ENCODE results near the gene EXOSC10. TPM values are rescaled to one million over a fixed set of nuclear protein-coding genes. Genes with fewer than 3 reads are reported as not detected.

EXOSC10 gene
- total and polyA plus RNA-seq, 2 of the 13 experiments (the other 11 are each of a cell fraction or from before 2014, with no cell fraction given) = 48.4 to 67.6 TPM

DNA sequence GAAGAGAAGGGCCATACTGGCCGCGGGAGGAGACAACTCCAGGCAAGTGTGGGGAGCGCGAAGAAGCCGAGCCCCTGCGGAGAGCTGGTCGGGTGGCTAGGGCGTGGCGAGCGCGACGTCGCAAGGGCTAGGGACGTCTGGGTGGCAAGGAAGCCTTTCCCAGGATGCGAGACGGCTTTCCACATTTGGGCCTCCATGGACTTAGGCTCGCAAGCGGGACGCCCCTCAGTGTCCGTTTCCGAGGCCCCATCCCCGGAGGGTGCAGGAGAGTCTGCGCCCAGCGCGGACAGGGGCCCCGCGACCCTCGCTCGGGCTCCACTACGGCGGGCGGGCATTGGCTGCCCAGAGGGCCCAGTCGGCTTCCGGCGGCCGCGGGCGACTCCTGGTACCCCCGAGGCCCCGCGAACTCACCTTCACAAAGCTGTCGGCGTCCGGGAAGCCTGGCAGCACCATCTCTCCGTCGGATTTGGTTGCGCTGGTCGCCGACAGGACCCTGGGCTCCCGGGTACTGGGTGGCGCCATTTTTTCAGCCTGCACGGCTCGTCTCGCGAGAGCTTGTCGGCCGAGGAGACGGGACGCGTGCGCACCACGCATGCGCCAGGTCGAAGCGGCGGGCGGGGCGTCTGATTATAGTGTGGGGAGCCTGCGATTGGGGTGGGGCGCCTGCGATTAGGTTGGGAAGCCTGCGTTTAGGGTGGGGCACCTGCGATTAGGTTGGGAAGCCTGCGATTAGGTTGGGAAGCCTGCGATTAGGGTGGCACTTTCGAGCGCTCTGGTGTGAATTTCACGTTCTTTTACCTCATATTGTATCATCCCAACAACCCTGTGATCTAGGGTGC is at the start of gene EXOSC10 (continued):
- TF ChIP-seq, protein P1, sequence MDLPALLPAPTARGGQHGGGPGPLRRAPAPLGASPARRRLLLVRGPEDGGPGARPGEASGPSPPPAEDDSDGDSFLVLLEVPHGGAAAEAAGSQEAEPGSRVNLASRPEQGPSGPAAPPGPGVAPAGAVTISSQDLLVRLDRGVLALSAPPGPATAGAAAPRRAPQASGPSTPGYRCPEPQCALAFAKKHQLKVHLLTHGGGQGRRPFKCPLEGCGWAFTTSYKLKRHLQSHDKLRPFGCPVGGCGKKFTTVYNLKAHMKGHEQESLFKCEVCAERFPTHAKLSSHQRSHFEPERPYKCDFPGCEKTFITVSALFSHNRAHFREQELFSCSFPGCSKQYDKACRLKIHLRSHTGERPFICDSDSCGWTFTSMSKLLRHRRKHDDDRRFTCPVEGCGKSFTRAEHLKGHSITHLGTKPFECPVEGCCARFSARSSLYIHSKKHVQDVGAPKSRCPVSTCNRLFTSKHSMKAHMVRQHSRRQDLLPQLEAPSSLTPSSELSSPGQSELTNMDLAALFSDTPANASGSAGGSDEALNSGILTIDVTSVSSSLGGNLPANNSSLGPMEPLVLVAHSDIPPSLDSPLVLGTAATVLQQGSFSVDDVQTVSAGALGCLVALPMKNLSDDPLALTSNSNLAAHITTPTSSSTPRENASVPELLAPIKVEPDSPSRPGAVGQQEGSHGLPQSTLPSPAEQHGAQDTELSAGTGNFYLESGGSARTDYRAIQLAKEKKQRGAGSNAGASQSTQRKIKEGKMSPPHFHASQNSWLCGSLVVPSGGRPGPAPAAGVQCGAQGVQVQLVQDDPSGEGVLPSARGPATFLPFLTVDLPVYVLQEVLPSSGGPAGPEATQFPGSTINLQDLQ (CRISPR knock-in tag; IDR thresholded peaks at IDR 0.05) = 0 out of 2 replicates have a peak, but pooled peaks have one; percentile 57
- TF ChIP-seq PCBP1 (IDR thresholded peaks at IDR 0.05; ENCODE audit: borderline replicate concordance, low read depth, low read length) (no peak), TOPORS (CRISPR knock-in tag; IDR thresholded peaks at IDR 0.05) (no peak), ZNF382 (CRISPR knock-in tag; IDR thresholded peaks at IDR 0.05; ENCODE audit: borderline replicate concordance) (no peak), TAF1 (CRISPR knock-in tag; IDR thresholded peaks at IDR 0.05) (peak; percentile 97), ETV6 (CRISPR knock-in tag; conservative IDR thresholded peaks at IDR 0.05) (peak; percentile 30; the same call in 1 of the 2 replicates), ZNF841 (CRISPR knock-in tag; IDR thresholded peaks at IDR 0.05; ENCODE audit: borderline replicate concordance) (no peak), ZNF263 (CRISPR knock-in tag; IDR thresholded peaks at IDR 0.05) (peak; percentile 56), THAP11 (CRISPR knock-in tag; IDR thresholded peaks at IDR 0.05) (peak; percentile 69), ZNF629 (CRISPR knock-in tag; conservative IDR thresholded peaks at IDR 0.05) (0 out of 2 replicates have a peak, but pooled peaks have one; percentile 37)
- TF ChIP-seq, protein P2, sequence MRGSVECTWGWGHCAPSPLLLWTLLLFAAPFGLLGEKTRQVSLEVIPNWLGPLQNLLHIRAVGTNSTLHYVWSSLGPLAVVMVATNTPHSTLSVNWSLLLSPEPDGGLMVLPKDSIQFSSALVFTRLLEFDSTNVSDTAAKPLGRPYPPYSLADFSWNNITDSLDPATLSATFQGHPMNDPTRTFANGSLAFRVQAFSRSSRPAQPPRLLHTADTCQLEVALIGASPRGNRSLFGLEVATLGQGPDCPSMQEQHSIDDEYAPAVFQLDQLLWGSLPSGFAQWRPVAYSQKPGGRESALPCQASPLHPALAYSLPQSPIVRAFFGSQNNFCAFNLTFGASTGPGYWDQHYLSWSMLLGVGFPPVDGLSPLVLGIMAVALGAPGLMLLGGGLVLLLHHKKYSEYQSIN (CRISPR knock-in tag; IDR thresholded peaks at IDR 0.05; ENCODE audit: borderline replicate concordance) = no peak
- TF ChIP-seq, protein P3, sequence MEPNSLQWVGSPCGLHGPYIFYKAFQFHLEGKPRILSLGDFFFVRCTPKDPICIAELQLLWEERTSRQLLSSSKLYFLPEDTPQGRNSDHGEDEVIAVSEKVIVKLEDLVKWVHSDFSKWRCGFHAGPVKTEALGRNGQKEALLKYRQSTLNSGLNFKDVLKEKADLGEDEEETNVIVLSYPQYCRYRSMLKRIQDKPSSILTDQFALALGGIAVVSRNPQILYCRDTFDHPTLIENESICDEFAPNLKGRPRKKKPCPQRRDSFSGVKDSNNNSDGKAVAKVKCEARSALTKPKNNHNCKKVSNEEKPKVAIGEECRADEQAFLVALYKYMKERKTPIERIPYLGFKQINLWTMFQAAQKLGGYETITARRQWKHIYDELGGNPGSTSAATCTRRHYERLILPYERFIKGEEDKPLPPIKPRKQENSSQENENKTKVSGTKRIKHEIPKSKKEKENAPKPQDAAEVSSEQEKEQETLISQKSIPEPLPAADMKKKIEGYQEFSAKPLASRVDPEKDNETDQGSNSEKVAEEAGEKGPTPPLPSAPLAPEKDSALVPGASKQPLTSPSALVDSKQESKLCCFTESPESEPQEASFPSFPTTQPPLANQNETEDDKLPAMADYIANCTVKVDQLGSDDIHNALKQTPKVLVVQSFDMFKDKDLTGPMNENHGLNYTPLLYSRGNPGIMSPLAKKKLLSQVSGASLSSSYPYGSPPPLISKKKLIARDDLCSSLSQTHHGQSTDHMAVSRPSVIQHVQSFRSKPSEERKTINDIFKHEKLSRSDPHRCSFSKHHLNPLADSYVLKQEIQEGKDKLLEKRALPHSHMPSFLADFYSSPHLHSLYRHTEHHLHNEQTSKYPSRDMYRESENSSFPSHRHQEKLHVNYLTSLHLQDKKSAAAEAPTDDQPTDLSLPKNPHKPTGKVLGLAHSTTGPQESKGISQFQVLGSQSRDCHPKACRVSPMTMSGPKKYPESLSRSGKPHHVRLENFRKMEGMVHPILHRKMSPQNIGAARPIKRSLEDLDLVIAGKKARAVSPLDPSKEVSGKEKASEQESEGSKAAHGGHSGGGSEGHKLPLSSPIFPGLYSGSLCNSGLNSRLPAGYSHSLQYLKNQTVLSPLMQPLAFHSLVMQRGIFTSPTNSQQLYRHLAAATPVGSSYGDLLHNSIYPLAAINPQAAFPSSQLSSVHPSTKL (CRISPR knock-in tag; IDR thresholded peaks at IDR 0.05) = peak; percentile 51; the same call in 1 of the 2 replicates
- TF ChIP-seq, protein P4, sequence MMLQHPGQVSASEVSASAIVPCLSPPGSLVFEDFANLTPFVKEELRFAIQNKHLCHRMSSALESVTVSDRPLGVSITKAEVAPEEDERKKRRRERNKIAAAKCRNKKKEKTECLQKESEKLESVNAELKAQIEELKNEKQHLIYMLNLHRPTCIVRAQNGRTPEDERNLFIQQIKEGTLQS (CRISPR knock-in tag; IDR thresholded peaks at IDR 0.05) = peak; percentile 17; the same call in 1 of the 2 replicates
- TF ChIP-seq, protein P5, sequence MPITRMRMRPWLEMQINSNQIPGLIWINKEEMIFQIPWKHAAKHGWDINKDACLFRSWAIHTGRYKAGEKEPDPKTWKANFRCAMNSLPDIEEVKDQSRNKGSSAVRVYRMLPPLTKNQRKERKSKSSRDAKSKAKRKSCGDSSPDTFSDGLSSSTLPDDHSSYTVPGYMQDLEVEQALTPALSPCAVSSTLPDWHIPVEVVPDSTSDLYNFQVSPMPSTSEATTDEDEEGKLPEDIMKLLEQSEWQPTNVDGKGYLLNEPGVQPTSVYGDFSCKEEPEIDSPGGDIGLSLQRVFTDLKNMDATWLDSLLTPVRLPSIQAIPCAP (CRISPR knock-in tag; IDR thresholded peaks at IDR 0.05; ENCODE audit: low read depth) = no peak
- TF ChIP-seq, protein P6, sequence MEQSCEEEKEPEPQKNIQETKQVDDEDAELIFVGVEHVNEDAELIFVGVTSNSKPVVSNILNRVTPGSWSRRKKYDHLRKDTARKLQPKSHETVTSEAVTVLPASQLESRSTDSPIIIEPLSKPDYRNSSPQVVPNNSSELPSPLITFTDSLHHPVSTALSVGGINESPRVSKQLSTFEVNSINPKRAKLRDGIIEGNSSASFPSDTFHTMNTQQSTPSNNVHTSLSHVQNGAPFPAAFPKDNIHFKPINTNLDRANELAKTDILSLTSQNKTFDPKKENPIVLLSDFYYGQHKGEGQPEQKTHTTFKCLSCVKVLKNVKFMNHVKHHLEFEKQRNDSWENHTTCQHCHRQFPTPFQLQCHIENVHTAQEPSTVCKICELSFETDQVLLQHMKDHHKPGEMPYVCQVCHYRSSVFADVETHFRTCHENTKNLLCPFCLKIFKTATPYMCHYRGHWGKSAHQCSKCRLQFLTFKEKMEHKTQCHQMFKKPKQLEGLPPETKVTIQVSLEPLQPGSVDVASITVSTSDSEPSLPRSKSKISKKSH (CRISPR knock-in tag; IDR thresholded peaks at IDR 0.05; ENCODE audit: borderline replicate concordance) = peak; percentile 36; the same call in 1 of the 2 replicates

Data from HepG2 (cell line).